ENCODE results near the gene OXLD1.
"Not testable (repeated sequence)": the region's sequence is repeated elsewhere in the genome, so short reads cannot be mapped to it uniquely, and the experiment has no call there.

OXLD1 gene

DNA sequence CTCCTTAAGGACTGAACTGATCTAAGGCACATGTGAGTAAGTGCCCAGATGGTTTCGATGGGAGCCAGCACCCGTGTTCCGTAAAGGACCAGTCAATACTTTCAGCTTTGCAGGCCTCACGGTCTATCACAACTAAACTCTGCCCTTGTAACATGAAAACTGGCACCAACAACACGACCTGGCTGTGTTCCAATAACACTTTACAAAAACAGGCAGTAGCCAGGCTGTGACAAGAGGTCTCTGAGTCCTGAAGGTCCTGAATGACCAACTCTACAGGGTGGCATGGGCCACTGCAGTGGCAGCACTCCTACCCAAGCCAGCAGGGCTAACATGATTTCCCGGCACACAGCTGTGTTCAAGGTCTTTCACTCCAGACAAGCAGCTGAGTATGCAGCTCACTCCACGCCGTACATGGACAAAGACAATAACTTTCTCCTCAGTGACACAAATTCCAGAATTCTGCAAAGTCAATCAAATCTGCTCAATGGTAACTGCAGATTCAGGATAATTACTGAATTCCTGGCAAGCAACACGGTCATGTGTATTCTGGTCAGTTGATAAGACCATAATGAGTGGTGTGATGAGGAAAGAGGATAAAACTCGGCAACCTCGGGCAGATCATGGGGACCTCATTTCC is 44.8 kb downstream of the OXLD1 start:
- in situ Hi-C loops (cut with HindIII; ENCODE audit: low sequenced_read_pairs), result loop anchor here (5.0 kb wide), 1 partner anchor 54 kb away; no protein-coding TSS in a partner anchor

- in situ Hi-C loops (cut with HindIII; ENCODE audit: low sequenced_read_pairs), result not testable (repeated sequence)
Measured at GRCh38 chr17:81618307-81618706, 48.1 kb downstream of the OXLD1 start.

- in situ Hi-C loops (cut with HindIII; ENCODE audit: low sequenced_read_pairs), result no loop called here
Measured at GRCh38 chr17:81616877-81617276, 49.5 kb downstream of the OXLD1 start.

DNA sequence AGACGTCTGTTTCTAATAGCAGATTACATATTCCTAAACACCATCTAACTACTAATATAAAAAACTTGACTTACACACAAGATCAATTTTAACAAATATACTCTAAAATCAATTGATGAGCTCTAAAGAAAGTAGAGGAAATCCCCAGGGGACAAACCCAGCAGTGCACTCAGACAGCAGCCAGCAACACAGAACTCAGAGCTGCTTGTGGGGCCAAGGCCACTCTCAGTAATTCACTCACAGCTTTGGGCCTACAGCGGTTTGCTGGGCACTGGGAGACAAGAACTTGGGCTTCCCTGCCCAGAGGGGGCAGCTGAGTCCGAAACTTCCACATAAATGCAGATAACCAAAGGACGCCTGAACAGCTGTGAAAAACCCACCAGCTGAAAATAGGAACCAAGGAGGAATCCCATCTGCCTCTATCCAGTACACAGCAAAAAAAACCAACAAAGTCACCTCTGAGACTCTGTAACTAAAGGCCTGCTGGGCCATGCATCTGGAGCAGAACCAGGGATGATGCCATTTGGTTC is 50.9 kb downstream of the OXLD1 start:
- in situ Hi-C loops (cut with HindIII; ENCODE audit: low sequenced_read_pairs), result no loop called here
